Uterus (tissue), 2 donors: Measurements from ENCODE around the gene AGL.

Source experiments
- CTCF ChIP-seq, 4 experiments: fragments of 200-600 bp in 2 of 4; fragments of 450-650 bp in 2 of 4; sonication (generic) in 2 of 4; IDR thresholded peaks; one replicate each; pipeline ENCODE4 v1.5.1; 2016 to 2019; ENCODE audit warnings: antibody characterized with exemption in 4 of 4, mild to moderate bottlenecking in 2 of 4, moderate library complexity in 1 of 4
- POLR2A ChIP-seq, 2 donors: fragments of 450-650 bp; IDR thresholded peaks; one replicate each; pipeline ENCODE4 v1.6.1; 2016; ENCODE audit warnings: antibody characterized with exemption in 2 of 2, mild to moderate bottlenecking in 1 of 2, moderate library complexity in 1 of 2

DNA sequence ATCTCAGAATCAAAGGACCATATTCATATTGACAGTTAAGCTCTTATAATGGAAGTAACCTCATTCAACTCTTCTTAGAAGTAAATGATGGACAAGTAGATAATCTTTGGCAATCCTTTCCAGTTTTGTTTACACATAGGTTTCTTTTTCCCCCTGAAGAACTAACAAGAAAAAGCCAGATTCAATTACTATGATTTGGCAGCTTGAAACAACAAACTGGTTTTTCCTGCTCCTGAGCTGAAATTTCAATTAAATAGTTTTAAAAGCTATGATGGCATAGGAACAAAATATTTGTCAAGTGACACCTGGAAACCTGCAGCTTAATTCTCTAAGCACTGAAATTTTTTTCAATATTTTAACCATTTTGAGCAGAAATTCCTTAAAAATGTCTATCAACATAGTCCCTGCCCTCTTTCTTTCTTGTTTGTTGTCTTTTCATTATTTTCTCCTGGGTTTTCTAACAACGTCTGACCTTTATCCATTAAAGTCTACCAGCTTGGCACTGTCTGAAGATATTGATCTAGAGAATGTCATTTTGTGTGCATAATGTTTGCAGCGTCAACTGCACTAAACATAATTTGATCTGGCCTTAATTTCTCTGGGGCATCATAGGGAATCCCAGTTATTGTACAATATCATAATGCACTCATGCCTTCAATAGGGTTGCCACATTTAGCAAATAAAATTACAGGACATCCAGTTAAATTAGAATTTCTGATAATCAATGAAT is 115.7 kb downstream of the AGL start:
- TF ChIP-seq CTCF (IDR thresholded peaks at IDR 0.05) (no peak), POLR2A (IDR thresholded peaks at IDR 0.05) (no peak)
